HG03108 (cell line): ENCODE data around the gene WARS2.

ENCODE experiments used
- ATAC-seq: cut with Tn5 transposase; IDR thresholded peaks from one replicate; pipeline ENCODE4 v1.9.1; 2021; ENCODE audit warnings: moderate library complexity; ENCODE audit not compliant: unreplicated experiment

Gene WARS2

GRCh38 chr1:119038363-119038762 lies 102.1 kb downstream of the WARS2 start:
- no peak for ATAC-seq

GRCh38 chr1:119034359-119034758 lies 106.1 kb downstream of the WARS2 start:
- ATAC-seq, result no peak

DNA sequence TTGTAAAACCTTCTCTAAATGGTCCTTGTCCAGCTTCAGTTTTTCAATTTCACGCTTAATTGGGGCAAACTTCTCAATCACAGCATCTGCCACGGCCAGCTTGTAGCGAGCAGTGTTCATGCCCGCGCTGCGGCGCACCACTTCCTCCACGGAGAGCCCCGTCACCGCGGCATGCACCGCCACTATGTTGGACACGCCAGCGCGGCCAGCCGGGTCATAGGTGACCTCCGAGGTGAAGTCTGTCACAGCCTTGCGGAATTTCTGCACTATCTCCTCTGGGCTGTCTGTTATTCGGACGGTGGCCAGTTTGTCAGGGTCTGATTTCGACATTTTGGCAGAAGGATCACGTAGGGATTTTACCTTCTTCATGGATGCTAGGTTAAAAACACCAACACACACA lies 107.5 kb downstream of the WARS2 start:
- no peak for ATAC-seq

DNA sequence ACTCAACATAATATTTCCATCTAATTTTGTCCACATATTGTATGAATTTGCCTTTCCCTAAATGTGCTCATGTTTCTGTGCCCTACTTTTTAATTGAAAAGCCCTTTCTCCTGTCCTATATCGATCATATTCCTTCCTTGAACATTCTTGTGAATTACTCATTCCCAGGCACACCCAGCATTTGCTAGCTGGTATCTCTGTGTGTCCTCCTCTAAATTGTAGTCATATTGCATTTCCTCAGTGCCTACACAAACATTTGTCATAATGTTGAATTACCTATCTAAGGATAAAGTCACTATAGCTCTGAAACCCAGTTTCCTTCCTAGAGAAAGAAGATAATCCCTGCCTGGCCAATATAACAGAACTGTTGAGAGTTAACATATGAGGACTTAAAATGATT lies 112.7 kb downstream of the WARS2 start:
- no peak for ATAC-seq

DNA sequence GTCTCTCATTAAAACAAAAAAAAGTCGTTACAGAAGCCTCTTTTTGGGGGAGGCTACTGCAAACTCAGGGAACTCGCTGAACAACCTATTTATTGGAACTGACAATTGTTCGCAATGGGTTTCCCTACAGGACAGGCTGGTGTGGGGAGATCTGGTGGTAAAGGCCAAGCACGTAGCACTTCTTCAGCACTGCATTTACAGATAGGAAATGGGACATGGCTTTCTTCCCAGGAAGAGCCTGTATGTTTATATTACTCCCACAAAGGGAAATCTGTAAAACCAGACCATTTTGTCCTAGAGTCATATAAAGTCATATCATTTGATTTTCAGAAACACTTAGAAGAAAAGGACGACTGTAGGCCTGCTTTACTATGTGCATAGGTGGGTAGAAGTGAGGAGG lies 113.5 kb downstream of the WARS2 start:
- no peak for ATAC-seq

DNA sequence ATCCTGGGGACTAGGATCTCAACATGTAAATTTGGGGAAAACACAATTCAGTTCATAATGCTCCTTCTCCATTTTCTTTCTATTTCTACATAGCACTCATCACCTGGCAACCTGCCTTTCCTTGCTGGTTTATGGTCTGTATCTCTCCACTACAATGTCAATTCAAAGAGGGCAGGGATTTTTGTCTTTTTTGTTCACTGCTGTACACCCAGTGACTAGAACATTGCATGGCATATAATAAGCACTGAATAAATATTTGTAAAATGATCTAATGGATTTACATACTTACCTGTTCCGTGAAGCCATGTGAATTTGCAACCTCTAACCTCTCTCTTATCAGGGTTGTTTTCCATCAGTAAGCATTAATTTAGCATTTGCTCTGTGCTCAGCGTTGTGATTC lies 124.9 kb downstream of the WARS2 start:
- no peak for ATAC-seq

DNA sequence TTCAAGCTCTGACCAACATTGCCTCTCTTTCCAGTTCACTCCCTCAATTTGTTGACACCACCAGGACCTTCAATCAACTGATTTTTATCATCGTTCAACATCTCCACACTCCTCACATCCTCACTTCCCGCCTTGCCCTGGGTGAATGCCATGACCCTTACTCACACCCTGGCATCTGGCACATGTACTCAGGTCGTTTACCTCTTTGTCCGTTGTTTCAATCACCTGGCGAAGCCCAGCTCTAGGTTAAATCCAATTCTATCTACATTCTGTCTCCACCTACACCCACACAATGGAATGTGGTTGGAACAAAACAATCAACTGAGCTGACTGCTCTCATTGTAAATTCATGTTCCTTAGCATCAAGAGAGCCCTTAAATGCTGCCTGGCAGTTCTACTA lies 128.1 kb downstream of the WARS2 start:
- no peak for ATAC-seq

DNA sequence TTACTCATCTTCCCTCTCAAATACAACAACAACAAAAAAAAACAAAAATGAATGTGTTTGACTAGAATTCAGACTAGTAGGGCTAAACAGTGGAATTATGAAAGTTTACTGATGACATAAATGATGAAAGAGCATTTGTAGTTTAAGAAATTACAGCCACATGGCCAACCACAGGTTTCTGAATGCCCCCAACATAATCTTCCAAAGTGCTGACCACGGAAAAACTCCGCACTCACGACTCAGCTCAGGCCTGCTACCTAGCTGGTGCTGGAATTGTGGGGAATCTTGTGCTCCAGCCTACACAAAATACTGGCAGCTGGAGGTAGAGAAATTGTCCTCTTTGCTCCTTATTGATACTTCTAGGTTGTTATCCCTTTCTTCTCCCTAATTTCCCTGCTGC lies 128.7 kb downstream of the WARS2 start:
- no peak for ATAC-seq

- ATAC-seq, result no peak
Observed at GRCh38 chr1:119011116-119011515, 129.3 kb downstream of the WARS2 start.

- ATAC-seq, result no peak
Observed at GRCh38 chr1:119010201-119010600, 130.3 kb downstream of the WARS2 start.

- no peak for ATAC-seq
Observed at GRCh38 chr1:119009312-119009655, 131.2 kb downstream of the WARS2 start.

DNA sequence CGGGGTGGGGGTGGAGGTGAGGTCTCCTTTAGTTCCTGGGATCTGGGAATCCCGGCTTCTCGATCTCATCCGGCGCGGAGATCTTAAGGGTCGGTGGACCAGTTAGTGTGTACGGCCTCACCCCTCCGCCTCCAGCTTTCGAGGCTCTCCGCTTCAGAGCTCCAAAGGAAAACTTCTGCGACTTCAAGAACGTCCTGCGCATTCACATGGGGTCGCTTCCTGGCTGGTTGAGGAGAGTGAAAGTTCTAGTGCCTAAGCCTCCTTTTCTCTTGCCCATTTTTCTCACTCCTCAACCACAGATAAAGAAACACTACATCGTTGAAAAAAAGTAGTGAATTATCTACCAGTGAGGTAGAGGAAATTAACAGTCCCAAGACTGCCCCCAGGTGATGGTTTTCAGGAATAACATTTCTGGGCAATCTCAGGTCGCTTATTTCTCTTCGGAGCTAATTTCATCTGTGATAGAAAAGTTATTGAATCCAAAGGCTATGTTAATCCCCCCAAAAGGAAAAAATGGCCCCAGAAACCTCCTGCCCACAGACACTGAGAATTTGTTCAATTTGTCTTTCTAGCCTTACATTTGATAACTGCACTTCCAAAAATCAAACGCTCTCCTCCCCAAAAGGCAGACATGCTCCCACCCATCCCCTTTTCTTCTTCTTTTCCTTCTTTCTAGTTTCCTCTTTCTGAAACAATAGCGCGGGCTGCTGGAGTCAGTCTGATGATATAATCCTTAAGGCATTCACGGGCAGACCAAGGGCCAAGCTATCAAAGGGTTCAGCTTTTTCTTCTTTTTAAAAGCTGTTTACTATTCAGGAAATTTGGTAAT lies 131.8 kb downstream of the WARS2 start:
- peak; percentile 64 for ATAC-seq

- peak; percentile 39 for ATAC-seq
Observed at GRCh38 chr1:119007670-119008482, 132.6 kb downstream of the WARS2 start.

DNA sequence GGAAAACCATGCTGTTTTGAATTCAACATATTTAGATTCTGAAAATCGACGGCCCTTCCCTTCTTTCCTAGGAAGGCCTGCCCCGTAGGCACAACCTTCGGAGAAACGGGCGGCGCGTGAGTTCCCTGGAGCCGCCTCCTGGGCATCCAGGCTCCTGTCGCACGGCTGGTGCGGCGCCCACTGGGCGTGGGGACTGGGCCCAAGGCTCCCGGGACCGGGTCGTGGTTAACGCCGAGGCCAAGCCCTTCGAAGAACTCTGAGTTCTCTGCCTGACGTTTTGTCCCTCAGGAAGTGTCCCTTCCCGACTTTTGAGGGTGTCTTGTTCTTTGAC lies 133.1 kb downstream of the WARS2 start:
- no peak for ATAC-seq

- ATAC-seq, result no peak
Observed at GRCh38 chr1:119006406-119007279, 133.8 kb downstream of the WARS2 start.

- no peak for ATAC-seq
Observed at GRCh38 chr1:119005724-119006405, 134.6 kb downstream of the WARS2 start.

GRCh38 chr1:119004781-119005180 lies 135.7 kb downstream of the WARS2 start:
- ATAC-seq, result no peak

GRCh38 chr1:119004129-119004527 lies 136.3 kb downstream of the WARS2 start:
- ATAC-seq, result no peak

DNA sequence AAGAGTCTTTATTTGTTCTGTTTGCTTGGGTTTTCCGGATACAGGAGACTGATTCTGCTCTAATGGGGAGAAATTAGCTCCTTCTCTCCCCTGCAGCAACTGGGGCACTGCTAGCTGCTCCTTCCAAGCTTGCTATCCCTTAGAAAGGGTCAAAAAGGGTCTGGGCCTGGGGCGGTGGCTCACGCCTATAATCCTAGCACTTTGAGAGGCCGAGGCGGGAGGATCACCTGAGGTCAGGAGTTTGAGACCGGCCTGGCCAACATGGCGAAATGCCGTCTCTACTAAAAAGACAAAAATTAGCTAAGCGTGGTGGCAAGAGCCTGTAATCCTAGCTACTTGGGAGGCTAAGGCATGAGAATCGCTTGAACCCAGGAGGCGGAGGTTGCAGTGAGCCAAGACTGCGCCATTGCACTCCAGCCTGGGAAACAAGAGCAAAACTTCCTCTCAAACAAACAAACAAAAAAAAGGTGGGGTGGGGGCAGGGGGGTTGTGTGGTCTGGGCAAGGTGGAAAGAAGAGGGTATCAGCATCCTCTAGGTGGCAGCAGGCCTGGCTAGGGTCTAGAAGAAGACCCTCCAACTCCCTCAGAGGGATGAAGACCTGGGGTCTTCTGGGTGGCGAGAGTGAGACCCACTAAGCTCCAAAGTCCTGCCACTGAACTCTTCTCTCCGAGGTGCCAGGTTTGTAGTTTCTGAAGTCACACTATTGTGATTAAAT lies 136.9 kb downstream of the WARS2 start:
- no peak for ATAC-seq

DNA sequence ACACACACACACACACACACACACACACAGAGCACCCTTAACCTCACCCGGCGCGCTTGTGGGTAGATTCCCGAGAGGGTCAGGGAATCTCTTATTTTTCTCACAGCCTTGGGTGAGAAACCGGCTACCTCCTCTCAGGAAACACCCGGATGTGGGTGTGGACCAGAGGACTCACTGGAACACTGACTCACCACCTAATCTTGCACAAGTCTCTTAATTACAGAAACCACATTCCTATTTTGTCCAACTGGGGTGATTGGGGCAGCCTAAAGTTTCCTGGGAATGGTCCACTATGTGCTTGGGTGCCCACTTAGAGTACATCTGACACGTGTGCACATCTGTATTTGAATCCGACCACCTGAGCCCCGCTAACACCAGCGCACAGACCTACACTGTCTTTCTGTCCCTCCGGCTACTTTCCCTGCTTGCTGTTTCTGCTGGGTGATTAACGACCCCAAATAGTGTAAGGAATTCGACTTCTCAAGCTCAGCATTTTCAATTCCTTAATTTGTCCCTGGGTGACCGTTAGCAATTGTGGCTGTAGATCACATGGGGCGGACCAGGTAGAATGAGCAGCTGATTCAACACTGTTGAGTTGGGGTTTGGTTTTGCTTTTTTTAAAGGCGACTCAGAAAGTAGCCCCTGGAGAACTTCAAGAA lies 138.3 kb downstream of the WARS2 start:
- no peak for ATAC-seq
